Adrenal gland (tissue), 5 donors: ENCODE measurements around the gene CEP85L.

Experiments used
- CTCF ChIP-seq, 6 experiments: fragments of 450-650 bp in 4 of 6; fragments of 200-600 bp in 2 of 6; sonication (generic) in 1 of 6; IDR thresholded peaks; 1 replicate in 5 of 6; 2 replicates in 1 of 6; pipeline versions ENCODE4 v1.5.1 to v1.8.0; 2016 to 2021; ENCODE audit warnings: antibody characterized with exemption in 6 of 6, mild to moderate bottlenecking in 2 of 6, moderate library complexity in 1 of 6
- POLR2A ChIP-seq, 2 donors: fragments of 450-650 bp; IDR thresholded peaks; one replicate each; pipeline ENCODE4 v1.6.1; 2017; ENCODE audit warnings: antibody characterized with exemption in 2 of 2, mild to moderate bottlenecking in 2 of 2, moderate library complexity in 1 of 2
- donor health status: DM: no; HTN: no; CAD: no.

GRCh38 chr6:118693562-118693961 is 42.2 kb upstream of the CEP85L start:
- TF ChIP-seq CTCF (IDR thresholded peaks at IDR 0.05) (no peak), POLR2A (IDR thresholded peaks at IDR 0.05) (no peak)
